HepG2 (cell line): ENCODE results near the gene ALOXE3. TPM values are rescaled to one million over a fixed set of nuclear protein-coding genes. Genes with fewer than 3 reads are reported as not detected.

Source experiments
- DNMT1 ChIP-seq: sonication (generic); formaldehyde crosslinking; IDR thresholded peaks from 2 replicates; pipeline ENCODE4 v1.5.1; 2020; ENCODE audit warnings: mild to moderate bottlenecking, missing genetic modification reagents
- FOXO4 ChIP-seq: sonication (generic); formaldehyde crosslinking; conservative IDR thresholded peaks from 2 replicates; pipeline ENCODE4 v1.8.1; 2023; ENCODE audit warnings: missing genetic modification reagents
- KAT8 ChIP-seq: IDR thresholded peaks from 2 replicates; pipeline ENCODE4 v1.6.1; 2016; ENCODE audit warnings: missing genetic modification reagents, missing compliant biosample characterization
- MXD1 ChIP-seq: sonication (generic); formaldehyde crosslinking; IDR thresholded peaks from 2 replicates; pipeline ENCODE4 v1.4.0; 2020; ENCODE audit warnings: mild to moderate bottlenecking, missing genetic modification reagents
- NFE2L1 ChIP-seq: sonication (generic); formaldehyde crosslinking; IDR thresholded peaks from 2 replicates; pipeline ENCODE4 v1.4.0; 2020; ENCODE audit warnings: missing genetic modification reagents, mild to moderate bottlenecking, borderline replicate concordance
- PLRG1 ChIP-seq: fragments of 450-650 bp; conservative IDR thresholded peaks from 2 replicates; pipeline ENCODE4 v1.6.1; 2016
- PRMT3 ChIP-seq: sonication (generic); formaldehyde crosslinking; IDR thresholded peaks from 2 replicates; pipeline ENCODE4 v1.8.1; 2022; ENCODE audit warnings: low read depth, mild to moderate bottlenecking, moderate library complexity, missing genetic modification reagents, borderline replicate concordance
- SALL2 ChIP-seq: sonication (generic); formaldehyde crosslinking; IDR thresholded peaks from 2 replicates; pipeline ENCODE4 v1.8.1; 2023; ENCODE audit warnings: mild to moderate bottlenecking, missing genetic modification reagents, inconsistent platforms
- TBL1XR1 ChIP-seq: fragments of 150-350 bp; IDR thresholded peaks from 2 replicates; pipeline ENCODE4 v1.6.1; 2014; ENCODE audit warnings: borderline replicate concordance, low read length; ENCODE audit not compliant: partially characterized antibody
- ZNF207 ChIP-seq: fragments of 450-650 bp; IDR thresholded peaks from 2 replicates; pipeline ENCODE4 v1.6.1; 2016; ENCODE audit warnings: antibody characterized with exemption, borderline replicate concordance
- ZNF382 ChIP-seq: sonication (generic); formaldehyde crosslinking; IDR thresholded peaks from 2 replicates; pipeline ENCODE4 v1.5.0; 2020; ENCODE audit warnings: missing genetic modification reagents, mild to moderate bottlenecking, borderline replicate concordance
- ZNF414 ChIP-seq: sonication (generic); formaldehyde crosslinking; IDR thresholded peaks from 2 replicates; pipeline ENCODE4 v1.5.0; 2020; ENCODE audit warnings: missing genetic modification reagents
- ZNF614 ChIP-seq: IDR thresholded peaks from 2 replicates; pipeline ENCODE4 v1.6.1; 2018; ENCODE audit warnings: missing biosample characterization, missing genetic modification reagents, inconsistent platforms, borderline replicate concordance
- ZSCAN20 ChIP-seq: sonication (generic); formaldehyde crosslinking; IDR thresholded peaks from 2 replicates; pipeline ENCODE4 v1.4.0; 2020; ENCODE audit warnings: missing genetic modification reagents, mild to moderate bottlenecking, borderline replicate concordance
- polyA plus RNA-seq, 8 experiments: library from polyadenylated mRNA; depleted of rRNA in 3 of 8; stranded (reverse) in 7 of 8; unstranded in 1 of 8; fragments of >200 nt; fragmentation: Illumina TruSeq in 4 of 8; extraction: Trizol in 4 of 8; gene quantifications; 2 replicates each; pipeline versions ENCODE4 v1.2.1 to v1.2.3, GENCODE V29; 2011 to 2016; ENCODE audit warnings: low read depth in 4 of 8, missing spikeins in 1 of 8, mixed read lengths in 1 of 8; ENCODE audit not compliant: insufficient read depth in 1 of 8
- total RNA-seq, 5 experiments: library from RNA; depleted of rRNA; stranded (reverse); fragments of >200 nt; fragmentation: Illumina TruSeq; extraction: Trizol; gene quantifications; 2 replicates each; pipeline ENCODE4 v1.2.3, GENCODE V29; 2016; ENCODE audit warnings: low read depth in 1 of 5
- TF ChIP-seq, protein P1 (sequence below), 2 experiments: sonication (generic) in 1 of 2; formaldehyde crosslinking in 1 of 2; IDR thresholded peaks; 2 replicates each; pipeline versions ENCODE4 v1.4.0 to v1.6.1; 2016 to 2020; ENCODE audit warnings: borderline replicate concordance in 1 of 2, low read depth in 1 of 2, mild to moderate bottlenecking in 1 of 2, missing genetic modification reagents in 1 of 2
- TF ChIP-seq, protein P2 (sequence below): sonication (generic); formaldehyde crosslinking; IDR thresholded peaks from 2 replicates; pipeline ENCODE4 v1.9.0; 2021; ENCODE audit warnings: missing genetic modification reagents, borderline replicate concordance
- TF ChIP-seq, protein P3 (sequence below): sonication (generic); formaldehyde crosslinking; IDR thresholded peaks from 2 replicates; pipeline ENCODE4 v1.4.0; 2020; ENCODE audit warnings: missing genetic modification reagents, borderline replicate concordance

ALOXE3 gene
- total and polyA plus RNA-seq, 2 of the 13 experiments (the other 11 are each of a cell fraction or from before 2014, with no cell fraction given): 0.07 TPM; not detected in 1

DNA sequence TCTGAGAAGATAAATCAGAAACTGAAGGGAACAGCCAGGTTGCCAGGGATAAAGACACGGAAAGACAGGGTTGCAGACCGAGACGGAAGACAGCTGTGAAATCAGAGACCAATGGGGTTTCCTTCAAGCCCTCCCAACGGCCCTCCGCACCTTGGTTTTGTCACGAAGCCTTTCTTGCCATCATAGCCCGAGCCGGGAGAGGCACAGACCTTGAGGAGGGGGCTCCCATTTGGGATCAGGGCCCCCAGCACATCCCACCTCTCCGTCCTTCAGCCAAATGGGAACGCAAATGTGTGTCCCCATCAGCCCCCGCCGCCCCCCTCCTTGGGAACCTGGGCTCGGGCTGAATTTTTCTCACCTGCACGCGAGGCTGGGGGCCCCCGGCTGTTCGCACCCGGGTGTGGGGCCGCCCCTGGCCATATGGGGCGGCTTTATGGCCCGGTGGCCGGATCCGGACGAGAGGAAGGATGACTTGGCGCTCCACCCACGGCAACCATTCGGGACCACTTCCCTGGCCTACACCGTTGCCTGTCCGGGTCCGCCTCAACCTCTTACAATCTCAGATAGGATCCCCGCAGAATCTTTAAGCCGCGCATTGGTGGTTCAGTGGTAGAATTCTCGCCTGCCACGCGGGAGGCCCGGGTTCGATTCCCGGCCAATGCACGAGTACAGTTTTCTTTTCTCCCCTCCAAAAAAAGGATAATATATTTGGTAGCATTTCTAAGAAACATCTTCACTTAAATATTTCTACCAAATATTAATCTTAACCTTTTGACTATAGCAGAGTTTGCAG is 7.0 kb upstream of the ALOXE3 start (continued):
- TF ChIP-seq ZNF414 (CRISPR knock-in tag) (no peak), SALL2 (CRISPR knock-in tag) (no peak), PRMT3 (CRISPR knock-in tag) (no peak), KAT8 (CRISPR knock-in tag) (peak; percentile 38; the same call in 1 of the 2 replicates), FOXO4 (CRISPR knock-in tag) (no peak), DNMT1 (CRISPR knock-in tag) (no peak), ZNF207 (no peak), ZNF614 (CRISPR knock-in tag) (no peak), NFE2L1 (CRISPR knock-in tag) (no peak), TBL1XR1 (peak; percentile 31), PLRG1 (no peak), ZSCAN20 (no peak), MXD1 (0 out of 2 replicates have a peak, but pooled peaks have one; percentile 49), ZNF382 (CRISPR knock-in tag) (no peak)
- TF ChIP-seq, protein P1, sequence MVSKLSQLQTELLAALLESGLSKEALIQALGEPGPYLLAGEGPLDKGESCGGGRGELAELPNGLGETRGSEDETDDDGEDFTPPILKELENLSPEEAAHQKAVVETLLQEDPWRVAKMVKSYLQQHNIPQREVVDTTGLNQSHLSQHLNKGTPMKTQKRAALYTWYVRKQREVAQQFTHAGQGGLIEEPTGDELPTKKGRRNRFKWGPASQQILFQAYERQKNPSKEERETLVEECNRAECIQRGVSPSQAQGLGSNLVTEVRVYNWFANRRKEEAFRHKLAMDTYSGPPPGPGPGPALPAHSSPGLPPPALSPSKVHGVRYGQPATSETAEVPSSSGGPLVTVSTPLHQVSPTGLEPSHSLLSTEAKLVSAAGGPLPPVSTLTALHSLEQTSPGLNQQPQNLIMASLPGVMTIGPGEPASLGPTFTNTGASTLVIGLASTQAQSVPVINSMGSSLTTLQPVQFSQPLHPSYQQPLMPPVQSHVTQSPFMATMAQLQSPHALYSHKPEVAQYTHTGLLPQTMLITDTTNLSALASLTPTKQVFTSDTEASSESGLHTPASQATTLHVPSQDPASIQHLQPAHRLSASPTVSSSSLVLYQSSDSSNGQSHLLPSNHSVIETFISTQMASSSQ (IDR thresholded peaks at IDR 0.05; ENCODE audit: low read depth): peak; percentile 34; the same call in 1 of the 2 replicates
- TF ChIP-seq, protein P1 (CRISPR knock-in tag; IDR thresholded peaks at IDR 0.05; ENCODE audit: borderline replicate concordance): no peak
- TF ChIP-seq, protein P2, sequence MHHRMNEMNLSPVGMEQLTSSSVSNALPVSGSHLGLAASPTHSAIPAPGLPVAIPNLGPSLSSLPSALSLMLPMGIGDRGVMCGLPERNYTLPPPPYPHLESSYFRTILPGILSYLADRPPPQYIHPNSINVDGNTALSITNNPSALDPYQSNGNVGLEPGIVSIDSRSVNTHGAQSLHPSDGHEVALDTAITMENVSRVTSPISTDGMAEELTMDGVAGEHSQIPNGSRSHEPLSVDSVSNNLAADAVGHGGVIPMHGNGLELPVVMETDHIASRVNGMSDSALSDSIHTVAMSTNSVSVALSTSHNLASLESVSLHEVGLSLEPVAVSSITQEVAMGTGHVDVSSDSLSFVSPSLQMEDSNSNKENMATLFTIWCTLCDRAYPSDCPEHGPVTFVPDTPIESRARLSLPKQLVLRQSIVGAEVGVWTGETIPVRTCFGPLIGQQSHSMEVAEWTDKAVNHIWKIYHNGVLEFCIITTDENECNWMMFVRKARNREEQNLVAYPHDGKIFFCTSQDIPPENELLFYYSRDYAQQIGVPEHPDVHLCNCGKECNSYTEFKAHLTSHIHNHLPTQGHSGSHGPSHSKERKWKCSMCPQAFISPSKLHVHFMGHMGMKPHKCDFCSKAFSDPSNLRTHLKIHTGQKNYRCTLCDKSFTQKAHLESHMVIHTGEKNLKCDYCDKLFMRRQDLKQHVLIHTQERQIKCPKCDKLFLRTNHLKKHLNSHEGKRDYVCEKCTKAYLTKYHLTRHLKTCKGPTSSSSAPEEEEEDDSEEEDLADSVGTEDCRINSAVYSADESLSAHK (CRISPR knock-in tag): no peak
- TF ChIP-seq, protein P3, sequence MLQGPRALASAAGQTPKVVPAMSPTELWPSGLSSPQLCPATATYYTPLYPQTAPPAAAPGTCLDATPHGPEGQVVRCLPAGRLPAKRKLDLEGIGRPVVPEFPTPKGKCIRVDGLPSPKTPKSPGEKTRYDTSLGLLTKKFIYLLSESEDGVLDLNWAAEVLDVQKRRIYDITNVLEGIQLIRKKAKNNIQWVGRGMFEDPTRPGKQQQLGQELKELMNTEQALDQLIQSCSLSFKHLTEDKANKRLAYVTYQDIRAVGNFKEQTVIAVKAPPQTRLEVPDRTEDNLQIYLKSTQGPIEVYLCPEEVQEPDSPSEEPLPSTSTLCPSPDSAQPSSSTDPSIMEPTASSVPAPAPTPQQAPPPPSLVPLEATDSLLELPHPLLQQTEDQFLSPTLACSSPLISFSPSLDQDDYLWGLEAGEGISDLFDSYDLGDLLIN (CRISPR knock-in tag): no peak
